H9 (cell line): ENCODE results near the gene MYO5C. TPM values are rescaled to one million over a fixed set of nuclear protein-coding genes. Genes with fewer than 3 reads are reported as not detected.

Experiments
- DNase-seq: peaks from one replicate; pipeline ENCODE4 v3.0.0-alpha.2; 2017
- H2AFZ ChIP-seq: one replicate; pipeline ENCODE4 v1.6.1; 2013; ENCODE audit warnings: mild to moderate bottlenecking, low read length, control low read depth, moderate library complexity
- H2AK5ac ChIP-seq: 2 replicates; pipeline ENCODE4 v1.6.1; 2013; ENCODE audit warnings: low read length, control low read depth, mixed read lengths; ENCODE audit not compliant: insufficient read length
- H2BK120ac ChIP-seq: one replicate; pipeline ENCODE4 v1.6.1; 2013; ENCODE audit warnings: low read depth, mild to moderate bottlenecking, low read length, control low read depth, inconsistent platforms; ENCODE audit not compliant: poor library complexity, severe bottlenecking
- H2BK12ac ChIP-seq: 2 replicates; pipeline ENCODE4 v1.6.1; 2013; ENCODE audit warnings: low read length, control low read depth, mixed read lengths, low read depth; ENCODE audit not compliant: insufficient read length
- H2BK15ac ChIP-seq: 2 replicates; pipeline ENCODE4 v1.6.1; 2013; ENCODE audit warnings: low read depth, low read length, control low read depth
- H2BK20ac ChIP-seq: one replicate; pipeline ENCODE4 v1.6.1; 2013; ENCODE audit warnings: low read depth, mild to moderate bottlenecking, low read length, control low read depth, inconsistent platforms; ENCODE audit not compliant: poor library complexity, severe bottlenecking
- H2BK5ac ChIP-seq: 2 replicates; pipeline ENCODE4 v1.6.1; 2013; ENCODE audit warnings: low read length, control low read depth, mixed read lengths; ENCODE audit not compliant: insufficient read length
- H3K14ac ChIP-seq: 2 replicates; pipeline ENCODE4 v1.6.1; 2013; ENCODE audit warnings: low read length, control low read depth; ENCODE audit not compliant: insufficient read depth
- H3K18ac ChIP-seq: 2 replicates; pipeline ENCODE4 v1.6.1; 2013; ENCODE audit warnings: low read depth, mild to moderate bottlenecking, mixed read lengths, low read length, control low read depth; ENCODE audit not compliant: insufficient read length
- H3K23ac ChIP-seq: 2 replicates; pipeline ENCODE4 v1.6.1; 2013; ENCODE audit warnings: low read length, control low read depth, mixed read lengths, low read depth; ENCODE audit not compliant: insufficient read length
- H3K23me2 ChIP-seq: 2 replicates; pipeline ENCODE4 v1.6.1; 2013; ENCODE audit warnings: low read depth, mild to moderate bottlenecking, mixed read lengths, low read length, control low read depth; ENCODE audit not compliant: insufficient read length, poor library complexity, severe bottlenecking
- H3K27ac ChIP-seq: 2 replicates; pipeline ENCODE4 v1.5.1; 2013; ENCODE audit warnings: low read length, control low read depth, mixed read lengths, low read depth; ENCODE audit not compliant: insufficient read length
- H3K27me3 ChIP-seq: 2 replicates; pipeline ENCODE4 v1.6.1; 2013; ENCODE audit warnings: low read length, control low read depth, inconsistent platforms; ENCODE audit not compliant: insufficient read depth
- H3K4ac ChIP-seq: 2 replicates; pipeline ENCODE4 v1.6.1; 2013; ENCODE audit warnings: low read depth, mild to moderate bottlenecking, control low read depth, inconsistent platforms, low read length, moderate library complexity
- H3K4me1 ChIP-seq: 2 replicates; pipeline ENCODE4 v1.6.1; 2013; ENCODE audit warnings: low read length, control low read depth, inconsistent platforms; ENCODE audit not compliant: insufficient read depth
- H3K4me2 ChIP-seq: 2 replicates; pipeline ENCODE4 v1.6.1; 2013; ENCODE audit warnings: low read length, control low read depth, mixed read lengths; ENCODE audit not compliant: insufficient read length, insufficient read depth
- H3K56ac ChIP-seq: 2 replicates; pipeline ENCODE4 v1.6.1; 2013; ENCODE audit warnings: low read depth, mild to moderate bottlenecking, mixed read lengths, low read length, control low read depth; ENCODE audit not compliant: insufficient read length
- H3K79me1 ChIP-seq: 2 replicates; pipeline ENCODE4 v1.6.1; 2013; ENCODE audit warnings: low read depth, mild to moderate bottlenecking, moderate library complexity, low read length, control low read depth, inconsistent platforms; ENCODE audit not compliant: insufficient read depth, poor library complexity, severe bottlenecking
- H3K79me2 ChIP-seq: 2 replicates; pipeline ENCODE4 v1.6.1; 2013; ENCODE audit warnings: low read length, control low read depth, inconsistent platforms; ENCODE audit not compliant: insufficient read depth
- H3K9ac ChIP-seq: 2 replicates; pipeline ENCODE4 v1.6.1; 2013; ENCODE audit warnings: low read length, control low read depth, mixed read lengths; ENCODE audit not compliant: insufficient read length; ENCODE audit errors: extremely low read depth
- H3K9me3 ChIP-seq: one replicate; pipeline ENCODE4 v1.6.1; 2013; ENCODE audit warnings: low read depth, low read length, inconsistent platforms; ENCODE audit not compliant: control insufficient read depth
- H3T11ph ChIP-seq: one replicate; pipeline ENCODE4 v1.6.1; 2013; ENCODE audit warnings: mild to moderate bottlenecking, low read length, control low read depth, inconsistent platforms
- H4K20me1 ChIP-seq: one replicate; pipeline ENCODE4 v1.6.1; 2013; ENCODE audit not compliant: control insufficient read depth, insufficient read length, insufficient read depth
- H4K5ac ChIP-seq: 2 replicates; pipeline ENCODE4 v1.6.1; 2013; ENCODE audit warnings: low read depth, mild to moderate bottlenecking, mixed read lengths, low read length, control low read depth; ENCODE audit not compliant: insufficient read length
- H4K8ac ChIP-seq: replicated peaks from 2 replicates; pipeline ENCODE4 v1.6.1; 2013; ENCODE audit warnings: low read length, control low read depth, mixed read lengths, low read depth; ENCODE audit not compliant: insufficient read length
- H4K91ac ChIP-seq: 2 replicates; pipeline ENCODE4 v1.6.1; 2013; ENCODE audit warnings: low read depth, mild to moderate bottlenecking, moderate library complexity, mixed read lengths, low read length, control low read depth; ENCODE audit not compliant: insufficient read length
- H3K27ac Mint-ChIP-seq, 3 experiments: 2 replicates in 2 of 3; 3 replicates in 1 of 3; pipeline ENCODE4 v1.8.0; 2020 to 2021; ENCODE audit warnings: mixed read lengths in 3 of 3, mild to moderate bottlenecking in 1 of 3, moderate library complexity in 1 of 3
- H3K27me3 Mint-ChIP-seq: 2 replicates; pipeline ENCODE4 v1.8.0; 2021; ENCODE audit warnings: low read depth, mild to moderate bottlenecking, moderate library complexity, mixed read lengths
- H3K36me3 Mint-ChIP-seq, 3 experiments: 2 replicates in 2 of 3; 3 replicates in 1 of 3; pipeline ENCODE4 v1.8.0; 2020 to 2021; ENCODE audit warnings: low read depth in 3 of 3, mixed read lengths in 3 of 3; ENCODE audit not compliant: insufficient read depth in 1 of 3
- H3K4me1 Mint-ChIP-seq, 2 experiments: 2 replicates each; pipeline ENCODE4 v1.8.0; 2020; ENCODE audit warnings: mixed read lengths in 2 of 2
- H3K4me3 Mint-ChIP-seq, 2 experiments: 2 replicates in 1 of 2; 3 replicates in 1 of 2; pipeline ENCODE4 v1.8.0; 2020 to 2021; ENCODE audit warnings: mild to moderate bottlenecking in 2 of 2, mixed read lengths in 2 of 2, moderate library complexity in 1 of 2
- H3K9me3 Mint-ChIP-seq, 2 experiments: 2 replicates in 1 of 2; 3 replicates in 1 of 2; pipeline ENCODE4 v1.8.0; 2020; ENCODE audit warnings: mild to moderate bottlenecking in 2 of 2, mixed read lengths in 2 of 2, moderate library complexity in 1 of 2
- WGBS: extraction: QIAGEN DNeasy Blood & Tissue Kit; methylation state at CpG from one replicate; pipeline ENCODE4 v1.1.7; 2013; ENCODE audit warnings: missing lambda C conversion rate, low lambda C conversion rate, mixed read lengths; ENCODE audit not compliant: insufficient read length; ENCODE audit errors: extremely low coverage; 5-methylcytosine and 5-hydroxymethylcytosine counted together
- total RNA-seq: library from RNA; stranded (reverse); gene quantifications from 2 replicates; pipeline ENCODE4 v1.2.1, GENCODE V29; 2021
- TF ChIP-seq, protein P1 (sequence below): fragments of 200-600 bp; sonication (generic); conservative IDR thresholded peaks from 3 replicates; pipeline ENCODE4 v1.8.0; 2021; ENCODE audit warnings: antibody characterized with exemption, mild to moderate bottlenecking

Gene MYO5C
- total RNA-seq, 1 experiment from 2014 or later = 22.2 TPM

DNA sequence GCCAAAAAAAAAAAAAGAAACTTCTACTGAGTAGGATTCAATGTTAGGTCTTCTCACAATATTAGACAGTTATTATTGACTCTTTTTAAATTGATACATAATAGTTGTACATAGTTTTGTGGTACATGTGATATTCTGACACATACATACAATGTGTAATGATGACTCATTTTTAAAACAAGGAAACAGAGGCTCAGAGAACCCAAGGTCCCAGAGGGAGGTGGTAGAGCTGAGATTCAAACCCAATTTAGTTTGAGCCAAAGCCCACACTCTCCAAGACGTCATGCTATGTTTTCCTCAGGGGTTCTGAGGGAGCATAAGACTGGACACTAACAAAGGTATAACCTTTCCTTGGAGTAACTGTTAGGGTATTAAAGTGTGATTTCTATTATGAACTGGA is 40.6 kb downstream of the MYO5C start:
- TF ChIP-seq, protein P1, sequence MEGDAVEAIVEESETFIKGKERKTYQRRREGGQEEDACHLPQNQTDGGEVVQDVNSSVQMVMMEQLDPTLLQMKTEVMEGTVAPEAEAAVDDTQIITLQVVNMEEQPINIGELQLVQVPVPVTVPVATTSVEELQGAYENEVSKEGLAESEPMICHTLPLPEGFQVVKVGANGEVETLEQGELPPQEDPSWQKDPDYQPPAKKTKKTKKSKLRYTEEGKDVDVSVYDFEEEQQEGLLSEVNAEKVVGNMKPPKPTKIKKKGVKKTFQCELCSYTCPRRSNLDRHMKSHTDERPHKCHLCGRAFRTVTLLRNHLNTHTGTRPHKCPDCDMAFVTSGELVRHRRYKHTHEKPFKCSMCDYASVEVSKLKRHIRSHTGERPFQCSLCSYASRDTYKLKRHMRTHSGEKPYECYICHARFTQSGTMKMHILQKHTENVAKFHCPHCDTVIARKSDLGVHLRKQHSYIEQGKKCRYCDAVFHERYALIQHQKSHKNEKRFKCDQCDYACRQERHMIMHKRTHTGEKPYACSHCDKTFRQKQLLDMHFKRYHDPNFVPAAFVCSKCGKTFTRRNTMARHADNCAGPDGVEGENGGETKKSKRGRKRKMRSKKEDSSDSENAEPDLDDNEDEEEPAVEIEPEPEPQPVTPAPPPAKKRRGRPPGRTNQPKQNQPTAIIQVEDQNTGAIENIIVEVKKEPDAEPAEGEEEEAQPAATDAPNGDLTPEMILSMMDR = no peak
- H3K9me3 Mint-ChIP-seq = no peaks in the 10 kb centered on the region
- Histone ChIP-seq H2AK5ac (no peak overlapping the region), H2BK5ac (no peak overlapping the region), H3K4me2 (no peak overlapping the region), H2BK15ac (no peak overlapping the region), H2AFZ (no peak overlapping the region), H3K4ac (no peak overlapping the region), H3K56ac (no peak overlapping the region), H4K91ac (no peak overlapping the region), H4K8ac (no peak overlapping the region), H2BK20ac (no peak overlapping the region), H3K18ac (no peak overlapping the region), H3K23me2 (no peaks in the 10 kb centered on the region), H3K27me3 (no peaks in the 10 kb centered on the region), H2BK12ac (no peak overlapping the region), H3K27ac (no peak overlapping the region), H4K20me1 (no peaks in the 10 kb centered on the region), H4K5ac (no peak overlapping the region), H3K14ac (no peak overlapping the region), H3K79me2 (no peaks in the 10 kb centered on the region), H3K9me3 (no peaks in the 10 kb centered on the region), H2BK120ac (no peak overlapping the region), H3K79me1 (no peaks in the 10 kb centered on the region), H3K4me1 (no peaks in the 10 kb centered on the region; the same call in 1 of the 2 replicates), H3K9ac (no peak overlapping the region), H3T11ph (no peak overlapping the region), H3K23ac (no peak overlapping the region)
- no CpG with 5 or more reads among the region's 1 CpG for WGBS
- H3K4me1 Mint-ChIP-seq = peaks cover 24 to 25% of the 10 kb centered on the region in 2 experiments
- no peaks in the 10 kb centered on the region for H3K27me3 Mint-ChIP-seq
- no peak for DNase-seq
- H3K36me3 Mint-ChIP-seq = peaks cover 0 to 52% (median 23%) of the 10 kb centered on the region in 3 experiments; a peak in 5 of 7 replicates
- no peak overlapping the region for H3K4me3 Mint-ChIP-seq
- H3K27ac Mint-ChIP-seq = no peak overlapping the region
